ENCODE measurements around the gene RPRD2. TPM values are rescaled to one million over a fixed set of nuclear protein-coding genes. Genes with fewer than 3 reads are reported as not detected.

The RPRD2 gene
- polyA plus RNA-seq, 1 donor from 2014 or later = 8.6 TPM

GRCh38 chr1:150511985-150512660 is 148.2 kb downstream of the RPRD2 start:
- no peaks in the 10 kb centered on the region for H3K79me2 ChIP-seq (replicated peaks; ENCODE audit: insufficient read depth, low read length)
- H3K4me2 ChIP-seq (ENCODE audit: low read length) = no peak overlapping the region
- no peaks in the 10 kb centered on the region for H3K9me2 ChIP-seq (ENCODE audit: insufficient read depth, low read length)
- H2AFZ ChIP-seq (ENCODE audit: low read depth, low read length) = no peak overlapping the region
- no peak overlapping the region for H3K9ac ChIP-seq (ENCODE audit: low read length)
- H3K36me3 ChIP-seq (ENCODE audit: insufficient read depth, low read length) = no peaks in the 10 kb centered on the region
- no peaks in the 10 kb centered on the region for H3K27me3 ChIP-seq (ENCODE audit: insufficient read depth, low read depth, low read length)
- no peaks in the 10 kb centered on the region for H3F3A ChIP-seq (ENCODE audit: insufficient read depth, low read length, poor library complexity, severe bottlenecking)
- no peaks in the 10 kb centered on the region for H4K20me1 ChIP-seq (ENCODE audit: insufficient read depth)
- TF ChIP-seq TAF1 (IDR thresholded peaks at IDR 0.05; ENCODE audit: low read depth) (no peak), EP300 (conservative IDR thresholded peaks at IDR 0.05; ENCODE audit: poor library complexity, severe bottlenecking) (no peak), POLR2AphosphoS5 (IDR thresholded peaks at IDR 0.05) (no peak), CTCF (IDR thresholded peaks at IDR 0.05; ENCODE audit: poor library complexity, severe bottlenecking) (no peak), SMC3 (conservative IDR thresholded peaks at IDR 0.05; ENCODE audit: poor library complexity) (no peak), MXI1 (conservative IDR thresholded peaks at IDR 0.05; ENCODE audit: poor library complexity, severe bottlenecking) (no peak), EZH2 (IDR thresholded peaks at IDR 0.05; ENCODE audit: borderline replicate concordance, insufficient read depth, low read length, poor library complexity, severe bottlenecking) (no peak), RAD21 (conservative IDR thresholded peaks at IDR 0.05) (no peak), REST (IDR thresholded peaks at IDR 0.05; ENCODE audit: borderline replicate concordance) (no peak)
- no peak overlapping the region for H3K27ac ChIP-seq (ENCODE audit: low read length)
- no peak overlapping the region for H3K4me3 ChIP-seq (ENCODE audit: low read length)
- no peaks in the 10 kb centered on the region for H3K9me3 ChIP-seq (ENCODE audit: low read length)

GRCh38 chr1:150512846-150513245 is 148.9 kb downstream of the RPRD2 start:
- no peak overlapping the region for H3K4me3 ChIP-seq (ENCODE audit: low read length)
- no peak overlapping the region for H3K27ac ChIP-seq (ENCODE audit: low read length)
- TF ChIP-seq EZH2 (IDR thresholded peaks at IDR 0.05; ENCODE audit: borderline replicate concordance, insufficient read depth, low read length, poor library complexity, severe bottlenecking) (no peak), POLR2AphosphoS5 (IDR thresholded peaks at IDR 0.05) (no peak), RAD21 (conservative IDR thresholded peaks at IDR 0.05) (no peak), REST (IDR thresholded peaks at IDR 0.05; ENCODE audit: borderline replicate concordance) (no peak), EP300 (conservative IDR thresholded peaks at IDR 0.05; ENCODE audit: poor library complexity, severe bottlenecking) (no peak), CTCF (IDR thresholded peaks at IDR 0.05; ENCODE audit: poor library complexity, severe bottlenecking) (no peak), SMC3 (conservative IDR thresholded peaks at IDR 0.05; ENCODE audit: poor library complexity) (no peak), TAF1 (IDR thresholded peaks at IDR 0.05; ENCODE audit: low read depth) (no peak), MXI1 (conservative IDR thresholded peaks at IDR 0.05; ENCODE audit: poor library complexity, severe bottlenecking) (no peak)
- H3K36me3 ChIP-seq (ENCODE audit: insufficient read depth, low read length) = no peaks in the 10 kb centered on the region
- no peaks in the 10 kb centered on the region for H4K20me1 ChIP-seq (ENCODE audit: insufficient read depth)
- no peaks in the 10 kb centered on the region for H3K79me2 ChIP-seq (replicated peaks; ENCODE audit: insufficient read depth, low read length)
- no peaks in the 10 kb centered on the region for H3K27me3 ChIP-seq (ENCODE audit: insufficient read depth, low read depth, low read length)
- H2AFZ ChIP-seq (ENCODE audit: low read depth, low read length) = no peak overlapping the region
- H3F3A ChIP-seq (ENCODE audit: insufficient read depth, low read length, poor library complexity, severe bottlenecking) = no peaks in the 10 kb centered on the region
- H3K9me2 ChIP-seq (ENCODE audit: insufficient read depth, low read length) = no peaks in the 10 kb centered on the region
- no peak overlapping the region for H3K4me2 ChIP-seq (ENCODE audit: low read length)
- no peak overlapping the region for H3K9ac ChIP-seq (ENCODE audit: low read length)
- no peaks in the 10 kb centered on the region for H3K9me3 ChIP-seq (ENCODE audit: low read length)
